ENCODE measurements around the gene PSTPIP1. TPM values are rescaled to one million over a fixed set of nuclear protein-coding genes. Genes with fewer than 3 reads are reported as not detected.
"Not testable (repeated sequence)": the region's sequence is repeated elsewhere in the genome, so short reads cannot be mapped to it uniquely, and the experiment has no call there.

The PSTPIP1 gene
- total RNA-seq, 4 donors from 2014 or later = 0.57 to 9.9 (median 5.3) TPM

GRCh38 chr15:76954744-76955143 is 40.2 kb upstream of the PSTPIP1 start:
- no peak for TF ChIP-seq POLR2A (IDR thresholded peaks at IDR 0.05)
- no peak for TF ChIP-seq CTCF (IDR thresholded peaks at IDR 0.05)
- peaks cover 0 to 18% (median 0%) of the 10 kb centered on the region in 3 donors for H3K36me3 ChIP-seq
- no peak for DNase-seq
- H3K27ac ChIP-seq = no peak overlapping the region
- H3K27me3 ChIP-seq = no peaks in the 10 kb centered on the region
- no peaks in the 10 kb centered on the region for H3K9me3 ChIP-seq
- WGBS, 2 donors = 37 to 57% methylated on average over 2 of the region's 2 CpGs
- intact Hi-C loops (cut with DNase I) = no loop called here
- no peak overlapping the region for H3K4me3 ChIP-seq
- H3K4me1 ChIP-seq = no peaks in the 10 kb centered on the region

- H3K36me3 ChIP-seq = no peaks in the 10 kb centered on the region
- DNase-seq = no peak
- H3K27ac ChIP-seq = no peak overlapping the region
- peaks cover 0 to 6% (median 0%) of the 10 kb centered on the region in 3 donors for H3K4me1 ChIP-seq
- H3K4me3 ChIP-seq = no peak overlapping the region
- no peaks in the 10 kb centered on the region for H3K9me3 ChIP-seq
- WGBS, 2 donors = 71 to 89% methylated on average over 6 of the region's 6 CpGs
- no peaks in the 10 kb centered on the region for H3K27me3 ChIP-seq
- TF ChIP-seq POLR2A (IDR thresholded peaks at IDR 0.05) = no peak
- no peak for TF ChIP-seq CTCF (IDR thresholded peaks at IDR 0.05)
- intact Hi-C loops (cut with DNase I) = no loop called here
Measured at GRCh38 chr15:76961268-76962011, 33.5 kb upstream of the PSTPIP1 start.

- Histone ChIP-seq H3K27ac (no peak overlapping the region), H3K4me3 (no peak overlapping the region), H3K36me3 (no peaks in the 10 kb centered on the region), H3K4me1 (peaks cover 0 to 16% (median 0%) of the 10 kb centered on the region in 3 donors), H3K9me3 (no peaks in the 10 kb centered on the region), H3K27me3 (no peaks in the 10 kb centered on the region)
- intact Hi-C loops (cut with DNase I) = no loop called here
- TF ChIP-seq POLR2A (IDR thresholded peaks at IDR 0.05) = no peak
- TF ChIP-seq CTCF (IDR thresholded peaks at IDR 0.05) = no peak
- no peak for DNase-seq
- WGBS, 2 donors = 79 to 88% methylated on average over 9 of the region's 9 CpGs
Measured at GRCh38 chr15:76962337-76963013, 32.5 kb upstream of the PSTPIP1 start.

- 51 to 52% methylated on average over 9 of the region's 9 CpGs for WGBS, 2 donors
- Histone ChIP-seq H3K27ac (no peak overlapping the region), H3K4me3 (no peak overlapping the region), H3K4me1 (peaks cover 0 to 20% (median 0%) of the 10 kb centered on the region in 3 donors), H3K27me3 (no peaks in the 10 kb centered on the region), H3K36me3 (no peaks in the 10 kb centered on the region), H3K9me3 (no peaks in the 10 kb centered on the region)
- DNase-seq = no peak
- peak in 1 of 6 experiments; percentile 11 for TF ChIP-seq CTCF (IDR thresholded peaks at IDR 0.05)
- no peak for TF ChIP-seq POLR2A (IDR thresholded peaks at IDR 0.05)
- intact Hi-C loops (cut with DNase I) = no loop called here
Measured at GRCh38 chr15:76963596-76963995, 31.3 kb upstream of the PSTPIP1 start.

- no peak for DNase-seq
- Histone ChIP-seq H3K4me1 (peaks cover 0 to 20% (median 0%) of the 10 kb centered on the region in 3 donors), H3K36me3 (no peaks in the 10 kb centered on the region), H3K27ac (no peak overlapping the region), H3K4me3 (no peak overlapping the region), H3K27me3 (no peaks in the 10 kb centered on the region), H3K9me3 (no peaks in the 10 kb centered on the region)
- TF ChIP-seq CTCF (IDR thresholded peaks at IDR 0.05) = no peak
- no peak for TF ChIP-seq POLR2A (IDR thresholded peaks at IDR 0.05)
- intact Hi-C loops (cut with DNase I) = no loop called here
- WGBS, 2 donors = 28 to 43% methylated on average over 5 of the region's 5 CpGs
Measured at GRCh38 chr15:76964157-76964556, 30.8 kb upstream of the PSTPIP1 start.

GRCh38 chr15:76966051-76966450 is 28.9 kb upstream of the PSTPIP1 start:
- H3K4me1 ChIP-seq = peaks cover 0 to 20% (median 0%) of the 10 kb centered on the region in 3 donors
- H3K4me3 ChIP-seq; intact Hi-C loops (cut with DNase I); H3K9me3 ChIP-seq; H3K36me3 ChIP-seq; H3K27me3 ChIP-seq; H3K27ac ChIP-seq; DNase-seq: not testable (repeated sequence)
- 32 to 43% methylated on average over 5 to 6 of the region's 7 CpGs for WGBS, 2 donors

All from esophagus squamous epithelium (tissue), 5 donors.